ENCODE results near the gene RABEP1.

GRCh38 chr17:5281814-5282641 lies at the start of gene RABEP1:
- TF ChIP-seq EZH2 (IDR thresholded peaks at IDR 0.05) = no peak
- TF ChIP-seq POLR2AphosphoS5 (IDR thresholded peaks at IDR 0.05; ENCODE audit: borderline replicate concordance, low read depth, low read length) = peak; percentile 69; the same call in 1 of the 2 replicates
- TF ChIP-seq FOXP2 (optimal IDR thresholded peaks at IDR 0.05; ENCODE audit: control extremely low read depth, extremely low read length, insufficient read depth) = no peak
